ENCODE measurements around the gene ATP5IF1. TPM values are rescaled to one million over a fixed set of nuclear protein-coding genes. Genes with fewer than 3 reads are reported as not detected.

Gene ATP5IF1
- total and polyA plus RNA-seq, 2 of the 8 experiments (the other 6 are each of a cell fraction or from before 2014, with no cell fraction given), result 198 to 242 TPM

GRCh38 chr1:28244549-28245251, 8.8 kb downstream of the ATP5IF1 start (continued):
- no peak for TF ChIP-seq CTBP2 (IDR thresholded peaks at IDR 0.05; ENCODE audit: borderline replicate concordance, insufficient read depth, insufficient read length, low read length)
- no peak for TF ChIP-seq SAP30 (IDR thresholded peaks at IDR 0.05; ENCODE audit: insufficient read depth, insufficient replicate concordance, low read length)
- TF ChIP-seq EZH2 (IDR thresholded peaks at IDR 0.05; ENCODE audit: low read depth, low read length, severe bottlenecking), result no peak
- no peak for TF ChIP-seq POLR2AphosphoS5 (IDR thresholded peaks at IDR 0.05; ENCODE audit: low read depth, low read length)

Measured in H1 (cell line).